GM21576 (cell line): ENCODE results near the gene CAPG.
"Not testable (repeated sequence)": the region's sequence is repeated elsewhere in the genome, so short reads cannot be mapped to it uniquely, and the experiment has no call there.

Experiments used
- ATAC-seq: cut with Tn5 transposase; IDR thresholded peaks from one replicate; pipeline ENCODE4 v1.9.1; 2021; ENCODE audit warnings: mild to moderate bottlenecking, moderate library complexity; ENCODE audit not compliant: unreplicated experiment

CAPG gene

DNA sequence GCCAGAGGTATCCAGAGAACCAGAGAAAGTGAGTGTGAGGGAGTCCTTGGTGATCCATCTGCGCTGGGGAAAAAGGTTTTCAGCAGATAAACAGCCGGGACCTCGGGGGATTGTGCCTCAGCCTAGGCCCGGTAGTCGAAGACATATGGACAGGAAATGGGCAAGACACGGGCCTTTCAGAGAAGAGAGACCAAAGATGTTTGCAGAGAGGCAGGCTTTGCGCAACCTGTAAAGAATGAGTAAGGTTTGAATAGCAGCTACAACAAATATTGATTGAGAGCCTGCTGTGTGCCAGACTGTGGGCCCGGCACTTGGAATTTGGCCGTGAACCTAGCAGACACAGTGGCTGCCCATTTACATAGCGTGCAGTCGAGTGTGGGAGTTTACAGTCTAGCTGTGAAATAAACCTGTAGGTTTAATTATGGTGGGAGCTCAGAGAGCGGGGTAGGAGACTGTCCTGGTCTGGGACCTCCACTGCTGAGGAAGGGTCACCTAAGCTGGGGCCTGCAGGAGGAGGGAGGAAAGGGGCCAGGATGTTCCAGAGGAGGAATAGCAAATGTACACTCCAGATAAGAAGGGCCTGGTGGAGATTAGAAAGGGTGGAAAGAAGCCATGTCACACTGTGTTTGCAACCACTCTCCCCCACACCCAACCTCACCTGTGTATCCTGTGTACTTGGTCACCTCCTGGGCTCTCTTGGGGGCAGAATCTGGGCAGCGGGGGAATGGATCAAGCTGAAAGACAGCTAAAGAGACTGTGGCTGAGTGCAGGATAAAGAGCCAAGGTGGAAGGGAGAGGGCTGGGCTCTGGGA lies 11.3 kb upstream of the CAPG start:
- no peak for ATAC-seq

DNA sequence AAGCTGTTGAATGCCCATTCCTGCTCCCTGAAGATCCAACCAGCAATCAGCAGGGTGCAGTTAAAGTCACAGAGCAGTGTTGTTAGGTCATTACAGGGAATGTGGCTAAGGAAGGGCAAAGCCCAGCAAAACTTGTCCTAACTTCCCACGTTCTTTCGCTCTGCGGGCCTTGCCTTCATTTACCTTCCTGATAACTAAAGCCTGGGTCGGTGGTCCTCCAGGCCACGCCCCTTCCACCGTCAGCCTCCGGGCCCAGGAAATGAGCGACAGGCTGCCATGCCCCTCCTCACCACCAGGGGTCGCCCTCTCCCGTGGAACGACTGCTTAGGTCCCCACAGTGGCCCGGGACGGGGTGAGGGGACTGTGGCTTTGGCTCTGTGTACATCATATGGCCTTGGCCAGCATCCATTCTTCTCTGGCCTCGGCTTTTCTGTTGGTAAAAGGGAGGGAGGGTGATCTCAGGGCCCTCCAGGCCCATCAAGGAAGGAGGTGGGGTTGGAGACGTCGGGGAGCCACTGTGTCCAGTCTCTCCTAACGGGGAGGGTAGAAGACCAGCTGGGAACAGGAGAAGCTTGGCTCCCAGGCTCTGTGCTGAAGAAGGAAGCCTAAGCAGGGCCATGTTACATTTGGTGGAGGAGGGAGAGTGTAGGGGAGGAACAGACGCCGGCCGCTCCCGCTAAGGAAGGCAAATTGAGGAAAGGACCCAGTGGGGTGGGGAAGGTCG lies 10.5 kb upstream of the CAPG start:
- ATAC-seq = peak; percentile 51

DNA sequence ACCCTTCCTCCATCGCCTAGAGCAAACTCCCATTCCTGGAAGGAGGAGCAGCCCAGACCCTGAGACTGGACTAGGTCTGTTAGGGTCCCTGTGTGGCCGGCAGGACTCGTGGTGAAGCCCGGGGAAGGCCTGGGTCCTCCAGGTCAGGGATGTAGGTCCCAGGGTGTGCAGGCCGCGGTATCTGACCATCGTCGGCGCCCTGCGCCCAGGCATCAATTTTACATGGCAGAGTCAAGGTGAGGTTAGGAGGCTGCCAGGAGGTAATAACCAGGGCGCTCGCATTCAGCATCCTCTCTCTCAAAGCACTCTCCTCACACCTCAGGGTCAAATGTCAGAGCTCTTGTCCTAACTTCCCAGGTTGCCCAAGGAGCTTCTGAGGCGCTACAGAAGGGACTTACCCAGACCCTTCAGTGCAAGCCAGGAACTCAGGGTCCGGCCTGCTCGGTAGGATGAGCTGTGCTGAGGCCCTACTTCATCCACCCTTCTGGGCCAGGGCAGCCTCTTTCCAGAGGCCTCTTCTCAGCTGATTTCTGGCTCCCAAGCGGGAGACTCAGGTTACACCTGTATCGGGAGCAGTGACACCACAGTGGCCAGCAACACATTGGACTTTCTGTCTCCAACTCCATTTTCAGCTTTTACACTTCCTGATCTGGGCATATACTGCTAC lies 9.0 kb upstream of the CAPG start:
- no peak for ATAC-seq

DNA sequence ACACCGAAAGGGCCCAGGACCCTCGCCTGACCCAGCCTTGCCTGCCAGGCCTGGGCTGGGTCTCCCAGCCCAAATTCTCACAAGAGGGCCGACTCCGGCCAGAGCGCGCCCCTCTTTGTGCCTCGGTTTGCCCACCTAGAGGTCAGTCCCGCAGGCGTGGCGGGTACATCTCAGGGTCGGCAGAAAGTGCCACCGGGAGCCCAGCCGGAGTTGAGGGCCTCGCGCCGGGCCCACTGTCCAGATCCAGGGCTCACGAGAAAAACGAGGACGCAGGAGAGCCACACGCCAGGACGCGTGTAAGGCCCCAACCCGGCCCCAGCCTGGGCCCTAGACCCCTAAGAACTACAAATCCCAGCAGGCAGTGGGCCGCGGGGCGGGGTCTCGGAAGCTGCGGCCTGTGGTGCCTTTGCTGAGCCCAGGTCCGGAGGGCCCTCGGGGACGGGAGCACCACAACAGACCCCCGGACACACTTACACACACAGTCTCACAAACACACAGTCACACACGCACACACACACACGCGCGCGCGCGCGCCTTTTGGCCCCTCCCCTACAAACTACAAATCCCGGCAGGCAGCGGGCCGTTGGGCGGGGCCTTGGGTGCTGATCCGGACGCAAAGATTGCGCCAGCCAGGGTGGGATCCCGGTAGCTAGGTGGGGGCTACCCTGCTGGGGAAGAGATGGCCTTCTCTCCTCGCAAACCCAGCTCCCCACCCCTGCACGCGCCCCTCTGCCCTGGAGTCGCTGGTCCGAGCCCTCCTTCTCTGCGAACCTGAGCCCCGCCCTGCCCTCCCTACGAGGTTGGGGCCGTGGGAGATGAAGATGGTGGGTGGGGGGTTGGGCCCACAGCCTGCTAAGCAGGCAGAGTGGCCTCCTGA lies 8.2 kb upstream of the CAPG start, which contains the start of gene SH2D6:
Gene SH2D6 (plus strand): TSS at position 583 of the 877 bp plus-strand sequence. CDS start 10,752 bp downstream, outside the sequence.
- peak; percentile 87 for ATAC-seq

DNA sequence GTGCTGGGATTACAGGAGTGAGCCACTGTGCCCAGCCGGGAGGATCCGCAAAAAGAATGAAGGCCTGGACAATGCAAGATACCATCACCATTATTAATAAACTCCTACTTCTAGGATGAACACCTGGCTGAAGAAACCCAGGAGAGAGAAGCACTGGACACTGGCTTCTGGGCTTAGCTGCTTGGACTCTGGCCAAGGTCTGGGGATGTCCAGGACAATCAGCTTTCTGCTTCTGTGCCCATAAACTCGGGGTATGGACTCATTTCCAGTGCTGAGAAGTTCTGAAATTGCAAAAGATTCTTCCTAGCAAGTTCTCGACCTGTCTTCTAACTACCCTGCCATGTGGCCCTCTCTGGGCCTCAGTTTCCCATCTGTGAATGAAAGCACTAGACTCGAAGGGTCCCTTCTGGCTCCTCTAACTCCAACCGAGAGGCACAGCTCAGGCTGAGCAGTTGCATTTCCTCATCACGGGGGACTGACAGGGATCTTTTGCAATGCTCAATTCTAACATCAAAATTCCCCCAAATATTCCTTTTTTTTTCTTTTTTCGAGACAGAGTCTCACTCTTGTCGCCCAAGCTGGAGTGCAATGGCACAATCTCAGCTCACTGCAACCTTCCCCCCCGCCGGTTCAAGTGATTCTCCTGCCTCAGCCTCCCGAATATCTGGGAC lies 5.9 kb upstream of the CAPG start:
- no peak for ATAC-seq

DNA sequence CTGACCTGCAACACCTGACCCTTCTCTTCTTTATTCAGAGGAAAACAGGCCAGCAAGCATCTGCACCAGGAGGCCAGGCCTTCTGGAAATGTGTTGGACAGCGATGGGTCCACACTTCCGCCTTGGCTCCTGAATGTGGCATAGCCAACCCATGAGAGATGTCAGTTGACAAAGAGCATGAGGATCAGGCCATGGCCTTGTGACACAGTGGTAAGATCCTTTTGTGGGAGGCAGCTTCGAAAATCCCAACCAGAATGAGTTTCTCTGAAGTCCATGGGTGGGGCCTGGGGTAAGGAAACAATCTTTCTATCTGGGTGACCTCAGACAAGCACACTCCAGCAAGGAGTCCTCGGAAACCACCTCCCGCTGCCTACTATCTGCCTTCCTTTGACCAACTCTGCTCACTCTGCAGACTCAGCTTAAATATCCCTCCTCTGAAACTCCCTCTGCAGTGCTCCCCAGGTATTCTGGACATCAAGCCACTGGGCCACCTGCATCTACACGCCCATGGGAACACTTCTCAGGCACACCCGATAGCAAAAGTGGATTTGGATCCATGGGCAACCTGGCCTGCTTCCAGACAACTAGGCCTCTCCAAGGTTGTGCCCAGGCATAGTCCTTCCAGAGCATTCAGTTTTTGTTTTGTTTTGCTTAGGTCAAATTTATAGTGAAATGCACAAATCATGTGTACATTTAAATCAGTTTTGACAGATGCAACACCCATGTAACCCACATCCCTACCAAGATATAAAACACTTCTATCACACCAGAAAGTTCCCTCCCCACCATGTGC lies 4.8 kb upstream of the CAPG start:
- no peak for ATAC-seq

DNA sequence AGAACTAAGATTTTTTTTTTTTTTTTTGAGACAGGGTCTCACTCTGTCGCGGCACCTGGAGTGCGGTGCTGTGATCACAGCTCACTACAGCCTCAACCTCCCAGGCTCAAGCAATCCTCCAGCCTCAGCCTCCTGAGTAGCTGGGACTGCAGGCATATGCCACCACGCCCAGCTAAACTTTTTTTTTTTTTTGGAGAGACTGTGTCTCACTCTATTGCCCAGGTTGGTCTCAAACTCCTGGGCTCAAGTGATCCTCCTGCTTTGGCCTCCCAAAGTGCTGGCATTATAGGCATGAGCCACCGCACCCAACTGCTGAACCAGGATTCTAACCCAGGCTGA lies 4.2 kb upstream of the CAPG start:
- not testable (repeated sequence) for ATAC-seq

DNA sequence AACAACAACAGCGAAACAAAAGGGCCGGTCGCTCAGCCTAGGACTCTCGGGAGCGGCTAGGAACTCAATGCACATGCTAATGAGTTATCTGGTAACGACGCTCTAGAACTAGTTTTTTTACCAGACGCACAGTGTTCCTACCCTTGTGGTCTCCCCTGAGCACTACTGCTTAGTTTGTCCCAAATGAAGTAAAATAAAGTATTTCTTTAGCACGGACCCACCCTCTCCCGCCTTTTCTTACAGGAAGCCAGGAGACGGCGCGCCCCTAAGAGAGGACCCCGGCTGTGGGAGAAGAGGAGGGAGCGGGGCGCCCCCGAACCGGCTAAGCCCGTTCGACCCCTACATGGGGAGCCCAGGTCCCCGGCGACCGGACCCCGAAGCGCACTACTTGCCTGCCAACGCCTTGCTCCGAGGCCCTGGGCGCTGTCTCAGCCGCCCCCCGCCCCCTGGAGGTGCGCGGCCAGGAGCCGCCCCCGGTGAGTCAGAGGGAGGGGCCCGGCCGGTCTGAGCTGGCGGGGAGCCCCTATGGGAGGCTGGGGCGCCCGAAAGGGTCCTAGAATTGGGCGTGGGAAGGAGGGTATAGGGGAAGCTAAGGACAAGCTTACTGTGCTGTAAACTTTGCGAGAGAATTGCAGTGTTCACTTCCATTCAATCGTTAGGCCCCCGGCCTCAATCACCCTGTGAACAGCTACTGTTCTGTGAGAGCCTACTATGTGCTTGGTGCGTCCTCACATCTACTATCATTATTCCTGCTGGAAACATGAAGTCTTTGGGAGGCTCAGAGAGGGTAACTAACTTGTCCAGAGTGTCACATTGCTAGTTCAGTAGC lies 3.6 kb upstream of the CAPG start:
- no peak for ATAC-seq

DNA sequence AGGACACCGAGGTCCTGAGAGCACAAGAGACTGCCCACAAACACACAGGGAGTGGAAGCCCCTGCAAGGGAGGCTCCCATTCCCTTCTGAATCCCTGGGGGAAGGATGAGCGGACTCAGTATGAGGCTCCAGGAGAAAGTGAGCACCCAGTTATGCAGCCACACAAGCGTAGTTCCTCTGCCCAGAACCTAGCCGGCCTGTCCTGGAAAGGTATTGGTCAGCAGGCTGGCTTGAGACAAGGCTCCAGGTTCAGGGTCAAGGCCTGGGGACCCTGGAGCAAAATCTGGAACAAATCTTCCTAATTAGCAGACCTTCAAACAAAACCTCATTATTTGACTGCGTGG lies 1.2 kb upstream of the CAPG start:
- ATAC-seq = no peak

DNA sequence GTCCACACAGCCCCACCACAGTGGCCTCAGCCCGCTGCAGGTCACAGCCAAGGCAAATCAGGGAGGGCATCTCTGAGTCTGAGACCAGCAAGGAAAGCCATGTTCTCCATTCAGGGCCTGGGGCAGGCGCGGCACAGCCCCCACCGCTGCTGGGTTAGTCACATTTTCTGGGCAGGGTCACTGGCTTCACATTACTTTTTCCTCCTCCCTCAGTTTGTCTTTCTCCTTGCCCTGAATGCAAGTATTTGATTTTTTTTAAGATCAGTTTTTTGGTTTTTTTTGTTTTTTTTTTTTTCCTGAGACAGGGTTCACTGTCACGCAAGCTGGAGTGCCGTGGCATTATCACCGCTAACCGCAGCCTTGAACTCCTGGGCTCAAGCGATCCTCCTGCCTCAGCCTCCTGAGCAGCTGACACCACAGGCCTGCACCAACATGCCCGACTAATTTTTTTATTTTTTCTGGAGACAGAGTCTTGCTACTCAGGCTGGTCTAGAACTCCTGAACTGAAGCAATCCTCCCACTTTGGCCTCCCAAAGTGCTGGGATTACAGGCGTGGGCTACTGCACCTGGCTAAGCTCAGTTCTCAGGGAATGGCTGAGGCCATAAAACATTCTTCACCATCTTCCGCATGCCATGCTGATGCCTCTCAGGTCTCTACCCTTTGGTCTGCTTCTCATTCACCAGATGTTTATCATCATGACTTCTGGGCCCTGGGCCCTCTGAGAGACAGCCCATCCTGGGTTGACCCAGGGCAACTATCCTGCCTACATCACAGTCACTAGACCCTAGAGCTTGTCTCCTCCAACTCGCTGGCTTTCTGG lies 628 bp upstream of the CAPG start:
- no peak for ATAC-seq

DNA sequence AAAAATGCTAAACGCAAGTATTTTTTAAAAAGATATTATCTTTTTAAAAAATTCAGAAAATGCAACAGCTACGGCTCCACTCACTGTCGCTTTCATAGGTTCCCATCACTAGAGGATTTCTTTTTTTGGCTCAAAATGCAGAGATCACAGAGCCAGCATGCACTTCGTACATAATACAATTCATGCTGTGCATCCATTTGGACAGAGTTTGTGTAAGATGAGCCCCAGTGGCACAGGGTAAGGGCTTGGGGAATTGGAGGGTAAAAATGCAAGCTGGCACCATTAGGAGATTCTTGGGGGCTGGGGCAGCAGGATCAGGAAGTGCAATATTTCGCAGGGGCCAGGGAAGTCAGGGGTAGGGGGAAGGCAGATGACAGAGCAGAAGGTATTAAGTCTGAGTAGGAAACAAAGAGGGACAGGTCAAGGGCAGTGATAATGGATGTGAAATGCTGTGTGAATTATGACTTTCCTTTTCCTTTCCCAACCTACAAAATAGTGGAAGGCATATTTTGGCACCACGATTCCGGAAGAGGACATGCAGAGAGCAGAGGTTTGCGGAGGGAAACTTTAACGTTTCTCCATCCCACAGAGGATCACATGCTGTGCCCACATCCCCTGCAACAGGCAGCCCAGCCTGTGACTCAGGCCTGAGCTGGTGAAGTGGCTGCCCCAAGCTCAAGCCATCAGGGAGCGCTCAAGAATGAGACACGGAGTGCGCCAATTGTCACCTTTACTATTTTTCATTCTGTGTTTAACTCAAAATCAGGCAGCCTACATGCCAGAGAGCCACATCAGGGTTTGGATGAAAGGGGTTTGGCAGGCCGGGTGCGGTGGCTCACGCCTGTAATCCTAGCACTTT lies 4.7 kb downstream of the CAPG start:
- peak; percentile 44 for ATAC-seq

DNA sequence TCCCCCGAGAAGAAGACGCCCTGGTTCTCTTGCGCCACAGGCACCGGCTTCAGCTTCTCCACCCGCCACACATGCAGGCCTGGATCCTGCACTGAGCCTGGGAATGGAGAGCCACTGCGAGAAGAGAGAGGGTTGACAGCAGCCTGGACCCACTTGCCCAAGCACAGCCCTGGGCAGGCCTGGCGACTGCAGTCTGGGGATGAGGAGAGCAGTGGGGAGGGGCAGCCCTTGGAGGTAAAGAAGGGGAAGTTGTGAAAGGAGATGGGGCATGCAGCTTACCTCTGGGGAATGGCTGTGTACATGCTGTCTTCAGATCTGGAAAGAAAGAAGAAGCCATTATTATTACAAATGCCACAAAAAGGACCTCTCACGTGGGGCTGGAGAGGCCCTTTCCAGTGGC lies 8.3 kb downstream of the CAPG start:
- ATAC-seq = no peak

DNA sequence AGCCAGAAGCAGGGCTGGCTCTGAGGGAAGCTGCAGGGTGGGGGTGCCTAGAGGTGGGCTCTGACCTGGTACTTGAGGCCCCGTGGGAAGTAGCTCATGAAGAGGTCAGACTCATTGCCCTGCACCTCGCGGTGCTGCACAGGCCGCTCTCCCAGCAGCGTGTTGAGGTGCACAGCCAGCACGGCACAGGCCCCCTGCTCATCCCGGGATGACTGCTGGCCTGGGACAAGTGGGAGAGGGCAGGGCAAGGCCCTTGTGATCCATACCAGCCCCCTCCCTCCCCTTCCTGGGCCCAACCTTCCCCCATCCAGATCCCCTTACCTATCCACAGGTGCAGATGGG lies 8.7 kb downstream of the CAPG start:
- ATAC-seq = no peak

DNA sequence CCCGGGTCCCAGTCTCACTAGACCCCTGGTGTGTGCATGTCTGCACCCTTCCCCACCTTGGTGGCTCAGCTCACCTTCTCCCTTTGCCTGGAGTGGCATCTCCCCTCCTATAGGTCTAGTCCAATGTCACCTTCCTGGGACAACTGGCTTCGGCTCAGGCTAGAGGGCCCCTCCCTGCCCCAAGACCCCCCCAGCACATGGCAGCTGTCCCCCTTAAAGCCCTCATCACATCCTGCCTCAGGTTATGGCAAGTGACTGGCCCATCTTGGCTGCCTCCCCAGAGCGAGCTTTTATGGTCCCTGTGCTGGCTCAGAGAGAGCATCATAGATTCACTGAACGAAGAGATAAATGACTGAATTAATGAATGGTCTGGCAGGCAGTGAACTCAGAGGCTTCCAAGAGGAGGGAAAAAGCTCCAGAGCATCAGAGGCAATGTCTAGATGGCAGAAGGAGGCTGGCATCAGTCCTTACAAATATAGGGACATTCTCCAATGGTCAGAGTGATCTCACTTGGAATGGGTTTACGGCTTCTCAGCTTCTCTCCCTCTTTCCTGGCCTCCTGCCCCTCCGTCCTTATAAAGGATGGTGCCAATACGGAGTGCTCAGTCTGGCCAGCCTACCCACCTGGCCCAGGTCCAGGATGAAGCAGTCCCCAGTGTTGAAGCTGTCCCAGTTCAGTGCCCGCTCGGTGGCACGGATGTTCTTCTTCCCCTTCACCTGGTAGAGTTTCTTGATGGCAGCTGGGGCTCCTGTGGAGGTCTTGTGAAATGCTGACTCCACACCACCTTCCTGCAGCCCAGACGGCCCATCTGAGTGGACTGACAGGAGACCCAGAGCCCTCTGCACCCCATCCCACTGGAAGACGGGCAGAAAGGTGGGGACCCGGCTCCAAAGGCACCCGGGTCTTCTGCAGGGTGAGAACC lies 9.4 kb downstream of the CAPG start:
- ATAC-seq = no peak

DNA sequence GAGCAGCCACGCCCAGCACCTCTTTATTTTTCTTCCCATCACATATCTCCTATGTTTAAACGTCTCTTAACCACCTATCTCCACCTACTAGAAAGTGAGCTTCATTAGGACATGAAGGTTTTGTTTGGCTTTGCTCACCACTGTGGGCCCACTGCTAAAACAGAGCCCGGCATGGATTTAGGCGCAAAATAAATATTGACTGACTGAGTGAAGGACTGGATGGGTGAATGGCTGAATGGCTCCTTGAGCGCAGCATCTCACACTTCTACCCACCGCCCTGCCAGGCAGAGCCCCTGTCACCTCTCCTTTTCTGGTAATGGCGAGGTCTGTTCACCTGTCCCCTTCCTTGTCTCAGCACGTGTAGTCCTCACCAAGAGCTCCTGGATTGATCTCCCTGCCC lies 10.1 kb downstream of the CAPG start:
- ATAC-seq = no peak

DNA sequence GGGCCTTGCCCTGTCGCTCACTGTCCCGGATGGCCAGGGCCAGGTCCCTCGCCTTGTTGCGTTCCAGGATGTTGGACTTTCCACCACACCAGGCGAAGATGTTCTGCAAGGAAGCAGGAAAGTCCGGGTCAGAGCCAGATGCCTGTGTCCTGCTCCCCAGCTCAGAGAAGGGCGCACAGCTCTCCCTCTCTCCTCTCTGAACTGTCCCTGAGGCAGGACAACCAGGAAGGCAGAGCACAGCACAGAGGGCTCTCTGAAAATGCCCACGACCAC lies 11.0 kb downstream of the CAPG start:
- no peak for ATAC-seq
